GM10266 (cell line): ENCODE data around the gene PHLPP1.

Experiments
- DNase-seq: peaks from one replicate; pipeline ENCODE4 v3.0.0; 2012; ENCODE audit errors: extremely low spot score
- TF ChIP-seq, protein P1 (sequence below): IDR thresholded peaks from 2 replicates; pipeline ENCODE4 v1.5.1; 2012; ENCODE audit warnings: mild to moderate bottlenecking, low read depth; ENCODE audit not compliant: control insufficient read depth, insufficient read depth; ENCODE audit errors: missing control alignments

PHLPP1 gene

DNA sequence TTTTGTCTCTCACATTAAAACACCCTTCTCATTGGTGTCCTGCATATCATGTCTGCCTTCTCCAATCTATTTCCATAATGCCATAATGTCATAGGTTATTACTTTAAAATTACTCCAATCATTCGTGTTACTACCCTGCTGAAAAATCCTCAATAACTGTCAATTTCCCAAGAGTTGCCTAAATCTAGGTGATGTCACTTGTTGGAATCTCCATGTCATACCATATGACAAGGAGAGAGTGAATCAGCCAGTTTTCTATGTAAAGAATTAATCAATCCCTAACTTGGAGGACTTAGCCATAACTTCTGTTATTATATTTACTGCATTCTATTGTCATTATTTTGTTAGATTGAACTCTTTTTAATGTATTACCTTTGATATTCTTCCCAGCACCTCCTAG lies 62.5 kb downstream of the PHLPP1 start:
- no peak for DNase-seq
- TF ChIP-seq, protein P1, sequence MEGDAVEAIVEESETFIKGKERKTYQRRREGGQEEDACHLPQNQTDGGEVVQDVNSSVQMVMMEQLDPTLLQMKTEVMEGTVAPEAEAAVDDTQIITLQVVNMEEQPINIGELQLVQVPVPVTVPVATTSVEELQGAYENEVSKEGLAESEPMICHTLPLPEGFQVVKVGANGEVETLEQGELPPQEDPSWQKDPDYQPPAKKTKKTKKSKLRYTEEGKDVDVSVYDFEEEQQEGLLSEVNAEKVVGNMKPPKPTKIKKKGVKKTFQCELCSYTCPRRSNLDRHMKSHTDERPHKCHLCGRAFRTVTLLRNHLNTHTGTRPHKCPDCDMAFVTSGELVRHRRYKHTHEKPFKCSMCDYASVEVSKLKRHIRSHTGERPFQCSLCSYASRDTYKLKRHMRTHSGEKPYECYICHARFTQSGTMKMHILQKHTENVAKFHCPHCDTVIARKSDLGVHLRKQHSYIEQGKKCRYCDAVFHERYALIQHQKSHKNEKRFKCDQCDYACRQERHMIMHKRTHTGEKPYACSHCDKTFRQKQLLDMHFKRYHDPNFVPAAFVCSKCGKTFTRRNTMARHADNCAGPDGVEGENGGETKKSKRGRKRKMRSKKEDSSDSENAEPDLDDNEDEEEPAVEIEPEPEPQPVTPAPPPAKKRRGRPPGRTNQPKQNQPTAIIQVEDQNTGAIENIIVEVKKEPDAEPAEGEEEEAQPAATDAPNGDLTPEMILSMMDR: no peak

DNA sequence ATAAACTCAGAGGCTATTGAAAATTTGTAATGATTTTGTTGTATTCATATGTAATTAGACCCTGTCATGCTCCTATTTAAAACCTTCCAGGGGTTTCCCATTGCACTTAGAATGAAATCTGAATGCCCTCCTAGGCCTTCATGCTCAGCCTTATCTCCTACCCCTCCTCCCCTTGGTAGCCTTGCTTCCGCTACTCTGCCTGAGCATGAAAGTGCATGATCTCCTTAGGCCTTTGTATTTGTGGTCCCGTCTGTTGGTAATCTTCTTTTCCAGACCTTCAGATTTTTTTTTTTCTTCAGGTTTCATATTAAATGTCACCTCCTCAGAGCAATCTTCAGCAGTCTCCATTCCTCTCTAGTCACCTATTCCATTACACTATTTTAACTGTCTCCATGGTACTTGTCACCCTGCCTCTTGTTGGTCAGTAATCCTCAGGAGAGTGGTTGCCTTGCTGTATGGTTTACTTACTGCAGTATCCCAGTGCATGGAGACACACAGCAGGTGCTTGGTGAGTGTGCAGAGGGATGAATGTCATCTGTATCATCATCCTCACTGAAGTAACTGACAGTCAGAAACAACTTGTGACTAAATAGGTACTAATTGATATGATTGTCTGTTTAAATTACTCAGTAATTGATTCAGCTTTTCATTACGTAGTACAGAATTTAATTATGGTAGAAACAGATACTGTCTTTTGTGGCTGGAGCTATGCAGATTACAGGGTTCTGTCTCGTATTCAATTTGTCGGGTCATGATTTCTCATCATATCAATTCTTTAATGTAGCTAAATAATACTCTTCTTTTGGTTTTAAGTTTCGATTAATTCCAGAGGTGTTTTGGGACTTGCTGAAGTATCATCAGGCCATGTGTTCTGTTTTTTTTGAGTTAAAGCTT lies 63.9 kb downstream of the PHLPP1 start:
- TF ChIP-seq, protein P1: no peak
- DNase-seq: no peak

DNA sequence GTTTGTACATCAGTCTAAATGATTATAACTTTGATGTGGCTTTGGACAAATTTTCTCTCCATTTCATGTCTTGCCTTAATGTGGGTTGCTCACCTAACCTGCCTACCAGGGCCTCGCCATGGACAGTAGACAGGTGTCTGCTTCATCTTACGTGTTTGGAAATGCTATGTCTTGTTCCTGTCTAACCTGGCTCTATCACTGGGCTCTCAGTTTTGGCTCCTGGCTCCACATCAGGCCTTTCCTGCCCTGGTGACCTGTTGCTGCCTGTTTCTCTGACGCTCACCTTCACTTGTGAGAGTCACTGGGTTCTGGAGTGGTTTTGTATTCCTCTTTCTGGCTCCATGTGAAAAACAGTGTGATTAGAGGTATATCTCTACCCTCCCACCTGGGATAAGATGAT lies 65.9 kb downstream of the PHLPP1 start:
- TF ChIP-seq, protein P1: no peak
- DNase-seq: no peak

DNA sequence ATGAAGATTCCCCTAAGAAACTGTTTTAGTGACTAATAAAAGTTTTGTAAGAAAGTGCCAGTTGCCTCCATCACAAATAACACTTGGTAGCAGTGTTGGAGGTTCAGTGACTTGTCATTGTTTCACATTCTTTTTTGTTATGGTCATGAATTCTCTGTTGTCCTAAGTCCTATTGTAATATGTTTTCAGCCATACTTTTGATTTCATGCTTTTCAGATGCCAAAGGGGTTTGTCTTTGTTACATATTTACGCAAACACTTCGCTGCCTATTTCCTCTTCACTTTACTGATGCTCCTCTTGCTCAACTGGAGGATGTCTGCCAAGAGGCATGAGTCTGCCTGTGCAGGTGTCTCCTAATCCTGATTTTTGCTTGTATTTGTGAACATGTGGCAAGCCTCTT lies 66.6 kb downstream of the PHLPP1 start:
- TF ChIP-seq, protein P1: no peak
- no peak for DNase-seq

DNA sequence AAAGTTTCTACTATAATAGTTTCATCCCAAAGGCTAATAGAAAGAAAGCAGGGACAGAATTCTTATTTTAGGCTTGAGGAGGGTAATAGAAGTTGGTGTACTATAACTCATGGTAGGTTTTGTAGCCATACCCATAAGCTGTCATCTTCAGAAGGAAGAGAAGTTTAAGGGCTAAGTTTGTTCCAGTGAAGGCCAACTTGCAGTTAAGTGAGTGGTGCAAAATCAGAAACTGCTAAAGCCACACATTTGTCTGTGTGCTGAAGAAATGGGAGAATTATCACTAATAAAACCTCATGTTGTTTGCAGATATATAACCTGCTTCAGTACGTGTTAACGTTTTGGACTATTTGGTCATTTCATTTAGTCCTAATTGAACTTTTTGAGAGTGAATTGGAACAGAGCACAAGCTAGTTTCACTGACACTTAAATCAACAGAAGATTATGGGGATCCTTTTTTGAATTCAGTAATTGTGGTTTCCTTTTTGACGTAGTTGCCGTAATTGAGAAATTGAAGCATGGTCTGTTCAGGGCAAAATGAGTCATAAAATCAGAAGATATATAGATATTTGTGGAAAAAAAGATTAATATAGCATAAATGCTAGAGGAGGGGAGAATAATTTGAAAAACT lies 69.1 kb downstream of the PHLPP1 start:
- peak; percentile 22 for DNase-seq
- TF ChIP-seq, protein P1: no peak

DNA sequence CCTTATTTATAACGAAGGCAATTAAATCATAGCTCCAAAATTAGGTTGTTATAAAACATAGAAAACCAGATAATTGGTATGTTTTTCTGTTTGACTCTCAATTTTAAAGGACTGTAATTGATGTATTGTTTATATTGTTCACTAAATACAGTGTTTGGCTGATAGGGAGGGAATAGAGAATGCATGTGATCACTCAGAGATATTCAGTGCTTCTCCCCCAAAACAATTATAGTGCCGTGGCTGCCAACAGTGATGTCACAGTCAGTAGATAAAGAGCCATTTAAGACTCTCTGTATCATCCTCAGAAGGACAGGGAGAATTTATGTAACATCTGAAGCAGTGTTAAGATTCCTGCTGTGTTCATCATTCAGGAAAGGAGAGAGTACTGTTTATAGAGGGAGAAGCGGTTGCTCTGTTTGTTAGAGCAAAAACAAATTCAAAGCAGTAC lies 69.6 kb downstream of the PHLPP1 start:
- DNase-seq: no peak
- TF ChIP-seq, protein P1: no peak

DNA sequence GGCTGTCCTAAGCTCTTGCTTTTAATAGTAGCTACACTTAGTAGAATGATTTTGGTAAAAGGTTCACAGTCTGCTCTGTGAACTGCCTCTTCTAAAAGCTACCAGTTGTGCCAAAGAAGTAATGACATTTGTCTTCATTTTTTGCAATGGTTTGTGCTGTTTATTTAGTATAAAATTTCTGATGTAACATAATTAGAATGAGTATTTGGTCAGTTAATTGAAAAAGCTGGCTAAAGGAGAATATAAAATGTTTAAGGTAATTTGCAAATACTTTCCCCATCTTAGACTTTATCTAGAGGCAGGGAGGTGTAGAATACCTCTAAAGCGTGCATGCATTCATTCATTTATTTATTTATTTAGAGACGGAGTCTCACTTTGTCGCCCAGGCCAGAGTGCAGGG lies 71.3 kb downstream of the PHLPP1 start:
- no peak for DNase-seq

More for the DNA sequence above, 71.3 kb downstream of the PHLPP1 start:
- TF ChIP-seq, protein P1: no peak
